Superior temporal gyrus (tissue), 1 donor: ENCODE measurements around the gene BCAS3.
A peak's percentile ranks its signal among the peaks of the same experiment; 100 is the strongest.

Source experiments
- DNase-seq: peaks from one replicate; pipeline ENCODE4 v3.0.0-alpha.2; 2016; ENCODE audit errors: extremely low spot score

Gene BCAS3

DNA sequence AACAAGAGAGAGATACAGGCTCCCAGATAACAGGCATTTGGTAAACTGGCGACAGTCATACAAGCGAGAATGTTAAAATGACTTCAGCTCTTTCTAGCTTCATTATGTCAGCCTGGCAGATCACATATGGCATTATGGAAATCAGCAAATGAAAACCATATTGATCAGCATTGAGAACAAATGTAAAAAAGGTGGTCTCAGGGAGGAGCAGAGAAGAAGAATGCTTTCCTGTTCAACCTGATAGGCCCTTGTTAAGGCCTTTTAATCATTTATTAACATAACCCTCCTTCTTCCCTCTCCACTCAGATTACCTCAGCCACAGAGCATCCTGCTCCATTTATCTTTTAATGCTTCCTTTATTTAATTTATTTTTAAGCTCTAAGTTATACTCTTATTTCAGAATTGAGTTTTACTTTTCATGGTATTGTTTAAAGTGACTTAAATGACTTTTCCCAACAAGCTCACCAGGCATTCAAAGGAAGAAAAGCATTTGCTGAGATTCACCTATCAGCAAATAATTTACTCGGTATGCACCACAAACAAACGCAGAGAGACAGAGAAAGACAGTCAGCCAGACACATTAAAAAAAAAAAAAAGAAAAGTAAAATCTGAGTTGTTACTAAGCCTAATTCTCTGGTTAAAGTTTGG lies 478.1 kb downstream of the BCAS3 start:
- DNase-seq, result no peak

DNA sequence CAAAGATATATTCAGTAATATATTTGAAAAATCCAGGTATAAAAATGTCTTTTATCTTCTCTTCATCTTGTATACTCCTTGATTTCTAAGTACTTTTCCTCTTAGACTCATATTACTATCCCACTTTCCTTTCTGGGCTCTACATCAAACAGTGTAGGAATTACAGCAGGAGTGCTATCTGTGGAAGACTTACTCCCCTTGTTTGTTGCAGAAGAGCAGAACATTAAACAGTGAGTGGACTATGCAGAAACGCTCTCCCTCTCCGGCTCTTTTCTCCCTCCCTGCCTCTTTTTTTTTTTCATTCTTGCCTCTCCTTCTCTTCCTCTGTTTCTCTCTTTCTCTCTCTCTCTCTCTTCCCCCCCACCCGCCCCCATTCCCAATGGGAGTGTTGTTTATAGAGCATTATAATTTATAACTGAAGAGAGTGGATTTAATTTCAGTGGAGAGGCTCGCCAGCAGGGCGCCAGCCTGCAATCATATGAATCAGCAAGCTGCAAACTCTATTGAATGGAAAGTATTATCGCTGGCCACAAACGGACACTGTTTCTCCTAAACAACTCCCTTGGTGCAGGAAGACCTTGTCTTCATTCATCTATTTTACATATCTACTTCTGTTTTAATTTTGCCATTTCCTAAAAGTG lies 479.7 kb downstream of the BCAS3 start:
- peak; percentile 70 for DNase-seq

GRCh38 chr17:61158376-61158775 lies 480.7 kb downstream of the BCAS3 start:
- no peak for DNase-seq

DNA sequence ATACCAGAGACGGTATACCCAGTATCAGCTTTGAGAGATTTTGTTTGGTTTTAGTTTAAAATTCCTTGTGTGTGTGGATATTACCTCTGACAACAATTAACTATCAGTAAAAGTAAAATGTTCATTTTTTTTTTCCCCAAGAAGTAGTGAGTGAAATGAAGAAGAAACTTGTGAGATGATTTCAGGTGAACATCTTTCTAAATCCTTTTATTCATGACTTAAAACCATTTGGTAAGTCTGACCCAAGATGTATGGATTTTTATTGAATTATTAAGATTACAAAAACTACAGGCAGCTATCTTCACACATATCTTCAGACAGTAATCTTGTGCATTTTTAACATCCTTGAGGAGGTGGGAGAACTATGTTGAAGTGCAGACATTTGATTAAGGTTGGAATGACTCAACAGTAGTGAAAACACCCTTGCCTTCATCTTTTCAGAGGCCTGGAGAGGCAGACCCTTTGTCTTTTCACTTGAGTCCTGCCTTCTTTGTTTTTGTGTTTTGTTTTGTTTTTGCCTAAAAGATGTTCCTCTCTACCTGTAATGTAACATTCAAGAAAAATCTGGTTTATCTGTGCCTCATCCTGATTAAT lies 481.7 kb downstream of the BCAS3 start:
- no peak for DNase-seq

DNA sequence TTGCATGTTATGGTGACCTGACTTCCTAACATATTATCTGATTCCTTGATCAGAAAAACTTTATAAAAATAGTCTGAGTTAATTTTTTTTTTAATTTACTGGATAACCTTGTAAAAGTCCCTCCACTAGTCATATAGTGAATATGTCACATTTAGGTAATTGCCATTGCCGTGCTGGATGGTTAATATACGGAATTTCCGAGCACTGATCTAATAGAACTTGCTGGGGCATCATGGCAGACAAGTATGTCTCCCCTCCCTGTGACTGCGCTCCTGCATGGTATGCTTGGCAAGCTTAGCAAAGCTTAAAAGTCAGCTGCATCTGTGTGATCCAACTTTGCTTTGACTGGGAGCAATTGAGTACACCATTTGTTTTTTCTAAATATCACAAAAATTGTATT lies 482.6 kb downstream of the BCAS3 start:
- no peak for DNase-seq

DNA sequence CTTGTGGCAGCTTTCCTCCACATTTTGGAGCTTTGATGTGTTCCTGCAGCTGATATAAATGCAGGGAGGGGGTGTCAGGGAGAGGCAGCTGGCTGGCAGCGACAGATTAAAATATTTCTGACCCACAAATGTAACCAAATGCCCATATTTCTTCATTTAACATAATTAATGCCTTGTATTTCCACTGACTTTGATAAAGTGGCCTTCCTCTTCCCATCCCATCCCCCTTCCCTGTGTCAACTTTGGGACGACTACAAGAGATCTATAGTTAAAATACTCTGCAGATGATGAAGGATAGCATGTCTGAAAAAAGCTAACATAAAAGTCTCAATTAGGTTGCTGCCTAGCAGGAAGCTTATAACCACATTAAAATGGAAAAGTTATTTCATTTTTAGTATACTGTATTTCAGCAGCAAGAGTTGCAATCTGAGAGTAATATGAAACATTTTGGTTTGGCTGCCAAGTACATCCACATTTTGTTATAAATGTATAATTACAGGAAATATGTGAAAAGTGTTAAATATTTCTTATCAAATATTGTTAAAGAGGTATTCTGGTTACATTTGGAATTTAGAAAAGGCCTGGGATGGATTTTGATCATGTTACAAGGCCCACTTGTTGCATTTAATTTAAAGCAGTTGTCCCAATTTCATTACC lies 483.3 kb downstream of the BCAS3 start:
- no peak for DNase-seq

DNA sequence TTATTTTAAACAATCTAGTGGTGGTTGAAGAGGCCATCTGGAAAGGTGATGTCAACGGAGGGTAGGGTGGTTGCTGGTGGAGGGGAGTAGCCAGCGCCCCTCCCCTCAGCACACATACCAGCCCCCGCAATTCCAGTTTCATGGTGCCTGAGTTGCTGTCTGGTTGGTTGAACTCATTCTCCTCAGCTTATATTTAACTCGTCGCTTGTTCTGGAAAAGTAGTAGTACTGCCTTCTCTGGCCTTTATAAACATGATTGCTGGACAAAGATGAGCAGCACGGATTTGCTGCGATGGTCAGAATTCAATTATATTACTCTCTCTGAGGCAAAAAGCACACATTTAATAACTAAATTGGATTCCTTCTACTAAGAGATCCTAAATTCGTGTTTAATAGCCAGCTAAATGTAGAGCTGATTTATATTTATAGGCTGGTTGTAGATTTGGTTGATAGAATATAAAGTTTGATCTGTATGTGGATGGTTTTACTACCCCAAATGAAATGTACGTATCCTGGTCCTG lies 484.0 kb downstream of the BCAS3 start:
- DNase-seq, result no peak

DNA sequence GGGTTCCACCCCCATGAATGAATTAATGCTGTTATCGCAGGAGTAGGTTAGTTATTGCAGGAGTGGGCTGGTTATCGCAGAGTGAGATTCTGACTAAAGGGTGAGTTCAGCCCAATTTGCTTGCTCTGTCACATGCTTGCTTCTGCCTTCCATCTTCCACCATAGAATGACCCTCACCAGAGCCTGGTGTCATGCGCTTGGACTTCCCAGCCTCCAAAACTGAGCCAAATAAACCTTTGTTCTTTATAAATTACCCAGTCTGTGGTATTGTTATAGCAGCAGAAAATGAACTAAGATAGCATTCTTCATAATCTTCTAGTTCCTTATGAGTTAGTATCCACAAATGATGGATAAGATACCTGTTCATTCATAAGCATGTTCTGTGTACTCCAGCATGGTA lies 486.9 kb downstream of the BCAS3 start:
- no peak for DNase-seq

DNA sequence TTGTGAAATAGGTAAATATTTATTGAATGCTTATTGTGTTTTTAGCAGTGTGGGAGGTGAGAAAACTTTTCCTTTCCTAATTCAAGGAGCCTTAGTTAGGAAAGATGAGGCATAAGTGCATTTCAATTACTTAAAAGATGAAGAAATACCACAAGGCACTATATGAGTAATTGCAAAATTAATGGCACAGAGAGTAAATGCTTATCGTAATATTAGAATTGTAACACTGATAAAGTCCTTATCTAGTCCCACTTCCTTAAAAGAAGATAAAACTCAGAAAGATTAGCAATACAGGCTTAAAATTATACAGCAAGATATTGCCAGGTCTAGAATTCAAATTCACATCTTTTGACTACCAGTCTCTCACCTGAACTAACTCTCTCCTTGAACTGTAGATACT lies 489.4 kb downstream of the BCAS3 start:
- DNase-seq, result no peak

DNA sequence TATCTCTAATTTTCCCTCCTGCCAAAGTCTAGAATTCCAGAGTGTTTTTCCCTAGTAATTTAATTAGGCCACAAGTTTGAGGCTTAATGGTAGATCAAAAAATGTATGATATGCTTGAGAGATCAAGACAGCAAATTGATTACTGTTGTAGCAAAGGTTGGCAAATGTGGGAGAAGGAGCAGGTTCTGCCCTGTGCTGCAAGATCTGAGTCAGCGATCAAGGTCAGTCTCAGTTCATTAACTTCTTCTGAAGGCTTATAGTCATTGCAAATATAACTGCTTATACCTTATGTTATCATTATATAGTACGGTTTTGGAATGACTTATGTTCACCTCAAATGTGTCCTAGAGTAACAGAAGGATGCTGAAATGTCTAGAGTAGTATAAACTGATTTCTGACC lies 490.9 kb downstream of the BCAS3 start:
- no peak for DNase-seq

DNA sequence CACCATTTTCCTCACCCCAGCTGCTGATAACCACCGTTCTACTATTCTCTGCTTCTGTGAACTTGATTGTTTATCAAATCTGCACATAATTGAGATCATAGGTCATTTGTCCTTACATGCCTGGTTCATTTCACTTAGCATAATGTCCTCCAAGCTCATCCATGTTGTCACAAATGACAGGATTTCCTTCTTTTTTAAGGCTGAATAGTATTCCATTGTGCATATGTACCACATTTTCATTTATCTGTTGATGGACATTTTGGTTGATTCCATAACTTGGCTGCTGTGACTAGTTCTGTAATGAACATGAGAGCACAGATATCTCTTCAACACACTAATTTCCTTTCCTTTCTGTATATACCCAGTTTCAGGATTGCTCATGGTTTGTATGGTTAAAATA lies 496.7 kb downstream of the BCAS3 start:
- DNase-seq, result no peak

GRCh38 chr17:61175298-61176142 lies 497.9 kb downstream of the BCAS3 start:
- no peak for DNase-seq

DNA sequence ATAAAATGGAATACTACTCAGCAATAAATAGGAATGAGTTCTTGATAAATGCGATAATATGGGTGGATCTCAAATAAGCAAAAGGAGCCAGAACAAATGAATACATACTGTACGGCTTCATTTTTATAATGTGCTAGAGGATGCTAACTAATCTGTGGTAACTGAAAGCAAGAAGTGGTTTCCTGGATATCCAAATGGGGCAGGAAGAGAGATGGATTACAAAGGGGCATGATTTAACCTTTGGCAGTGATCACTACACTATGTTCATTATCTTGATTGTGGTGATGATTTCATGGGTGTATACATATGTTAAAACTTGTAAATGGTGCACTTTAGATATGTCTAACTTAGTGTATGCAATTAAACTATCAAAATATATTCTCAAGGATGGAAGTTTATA lies 499.7 kb downstream of the BCAS3 start:
- no peak for DNase-seq

DNA sequence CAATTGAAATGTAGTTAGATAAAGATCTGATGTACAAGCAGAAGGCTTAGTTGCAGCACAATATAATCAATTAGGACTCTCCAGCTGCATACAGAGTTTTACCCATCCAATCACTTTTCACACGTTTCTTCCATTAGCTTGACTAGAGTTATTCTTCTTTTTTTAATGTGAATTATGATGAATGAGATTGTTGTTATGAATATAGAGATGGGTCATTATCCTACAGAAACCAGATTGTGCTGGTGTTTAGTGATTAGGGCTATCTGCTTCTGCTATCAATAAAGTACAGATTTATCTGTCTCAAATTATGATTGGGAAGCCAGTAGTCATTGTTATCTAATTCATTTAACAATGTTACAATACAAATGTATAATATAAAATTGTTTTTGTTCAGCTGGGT lies 500.6 kb downstream of the BCAS3 start:
- DNase-seq, result no peak

DNA sequence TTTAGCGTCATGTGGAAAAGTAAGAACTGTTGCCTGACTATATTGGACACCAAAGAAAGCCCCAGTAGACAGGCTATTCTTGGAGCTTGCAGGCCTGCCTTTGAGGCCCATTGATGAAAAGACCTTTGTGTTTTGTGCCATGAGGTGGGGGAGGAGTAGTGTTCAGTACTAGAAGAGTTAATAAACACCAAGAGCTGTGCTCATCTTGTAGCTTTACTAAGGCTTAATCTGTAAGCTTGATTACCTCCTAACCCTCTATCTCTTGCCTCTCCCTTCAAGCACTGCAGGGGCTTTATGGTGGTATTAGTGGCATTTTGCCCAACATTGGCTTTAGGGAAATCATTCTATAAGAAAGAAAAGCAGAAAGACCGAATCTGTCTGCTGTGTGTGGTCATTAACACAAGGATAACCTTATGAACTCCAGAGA lies 501.7 kb downstream of the BCAS3 start:
- no peak for DNase-seq

GRCh38 chr17:61183793-61184192 lies 506.1 kb downstream of the BCAS3 start:
- no peak for DNase-seq

DNA sequence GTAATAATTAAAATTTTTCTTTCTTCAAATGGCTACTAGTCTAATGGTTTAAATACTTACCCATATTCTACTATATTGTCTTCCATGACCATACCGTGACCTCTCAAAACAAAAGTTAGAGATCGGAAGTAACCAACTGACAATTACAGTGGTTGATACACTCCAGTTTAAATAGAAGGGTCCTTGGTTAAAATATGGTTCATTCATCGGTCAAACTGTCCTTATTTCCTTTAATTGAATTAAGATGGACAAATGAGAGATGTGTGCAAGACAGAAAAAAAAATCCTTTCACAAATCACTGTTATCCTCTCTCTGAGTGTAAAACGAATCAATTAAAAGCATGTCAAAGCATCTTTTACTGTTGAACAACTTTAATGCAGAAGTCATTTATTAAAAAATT lies 507.7 kb downstream of the BCAS3 start:
- no peak for DNase-seq

- DNase-seq, result no peak
These were observed 509.4 kb downstream of the BCAS3 start for GRCh38 chr17:61187038-61187437.

- no peak for DNase-seq
These were observed 510.4 kb downstream of the BCAS3 start for GRCh38 chr17:61188081-61188480.

DNA sequence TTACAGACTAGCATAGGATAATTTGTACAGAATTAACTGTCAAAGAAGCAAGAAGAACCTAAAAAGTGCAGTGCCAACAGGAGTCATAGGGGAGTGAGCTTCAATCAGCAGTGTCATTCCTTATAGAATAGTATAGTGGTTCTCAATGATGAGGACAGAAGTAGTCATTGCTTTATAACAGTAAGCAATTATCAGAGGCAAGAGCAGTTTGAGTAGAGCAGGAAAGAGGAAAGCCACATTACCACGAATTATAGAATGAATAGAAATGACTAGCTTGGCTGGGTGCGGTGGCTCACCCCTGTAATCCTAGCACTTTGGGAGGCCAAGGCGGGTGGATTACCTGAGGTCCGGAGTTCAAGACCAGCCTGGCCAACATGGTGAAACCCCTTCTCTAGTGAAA lies 512.3 kb downstream of the BCAS3 start:
- no peak for DNase-seq

- no peak for DNase-seq
These were observed 518.7 kb downstream of the BCAS3 start for GRCh38 chr17:61196302-61196704.

DNA sequence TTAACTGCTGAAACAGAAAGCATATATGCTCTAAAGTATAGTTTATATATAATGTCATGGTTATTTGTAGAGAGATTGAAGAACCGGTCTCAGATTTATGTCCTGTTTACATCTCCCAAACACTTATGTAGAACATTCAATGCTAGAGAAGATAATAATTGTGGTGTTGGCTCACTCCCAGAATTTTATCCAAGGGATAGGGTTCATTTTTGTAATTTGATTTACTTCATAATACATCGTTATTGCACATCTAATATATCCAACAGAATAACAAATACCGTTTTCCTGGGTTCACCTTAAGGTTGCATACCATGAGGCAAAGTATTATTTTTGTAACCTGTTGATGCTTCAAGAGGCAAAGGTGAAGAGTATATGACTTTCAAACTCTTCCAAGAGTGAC lies 519.1 kb downstream of the BCAS3 start:
- no peak for DNase-seq
